Fibroblast of villous mesenchyme (primary cell): ENCODE data around the gene CRHBP. TPM values are rescaled to one million over a fixed set of nuclear protein-coding genes. Genes with fewer than 3 reads are reported as not detected.

ENCODE experiments used
- DNase-seq: peaks from one replicate; pipeline ENCODE4 v3.0.0-alpha.2; 2010; ENCODE audit warnings: low read depth
- H3K4me3 ChIP-seq: 2 replicates; pipeline ENCODE4 v1.5.1; 2011; ENCODE audit warnings: low read depth, mild to moderate bottlenecking, low read length
- total RNA-seq: library from RNA; depleted of rRNA; stranded (reverse); fragments of >200 nt; gene quantifications from 2 replicates; pipeline ENCODE4 v1.2.3, GENCODE V29; 2012
- TF ChIP-seq, protein P1 (sequence below): IDR thresholded peaks from 2 replicates; pipeline ENCODE4 v1.5.1; 2012; ENCODE audit warnings: low read depth, mild to moderate bottlenecking, low read length; ENCODE audit not compliant: insufficient read depth

CRHBP gene
- total RNA-seq, 1 donor, result not detected

DNA sequence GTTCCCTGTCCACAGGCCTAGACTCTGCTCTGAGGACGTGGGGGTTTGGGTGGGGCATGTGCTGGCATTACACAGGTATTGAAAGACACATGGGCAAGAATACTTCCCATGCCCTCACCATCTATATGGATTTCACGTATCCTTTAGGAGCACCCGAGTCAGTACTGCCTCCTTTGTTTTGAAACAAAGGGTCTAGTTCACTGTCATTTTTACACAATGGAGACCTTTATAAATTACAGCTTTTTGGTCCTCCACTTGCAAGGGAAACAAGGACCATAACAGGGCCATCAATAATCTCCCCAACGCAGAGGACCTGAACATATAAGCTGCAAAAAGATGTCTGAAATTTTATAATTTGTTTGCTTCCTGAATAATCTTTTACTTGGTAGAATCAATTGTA lies 24.9 kb upstream of the CRHBP start:
- TF ChIP-seq, protein P1, sequence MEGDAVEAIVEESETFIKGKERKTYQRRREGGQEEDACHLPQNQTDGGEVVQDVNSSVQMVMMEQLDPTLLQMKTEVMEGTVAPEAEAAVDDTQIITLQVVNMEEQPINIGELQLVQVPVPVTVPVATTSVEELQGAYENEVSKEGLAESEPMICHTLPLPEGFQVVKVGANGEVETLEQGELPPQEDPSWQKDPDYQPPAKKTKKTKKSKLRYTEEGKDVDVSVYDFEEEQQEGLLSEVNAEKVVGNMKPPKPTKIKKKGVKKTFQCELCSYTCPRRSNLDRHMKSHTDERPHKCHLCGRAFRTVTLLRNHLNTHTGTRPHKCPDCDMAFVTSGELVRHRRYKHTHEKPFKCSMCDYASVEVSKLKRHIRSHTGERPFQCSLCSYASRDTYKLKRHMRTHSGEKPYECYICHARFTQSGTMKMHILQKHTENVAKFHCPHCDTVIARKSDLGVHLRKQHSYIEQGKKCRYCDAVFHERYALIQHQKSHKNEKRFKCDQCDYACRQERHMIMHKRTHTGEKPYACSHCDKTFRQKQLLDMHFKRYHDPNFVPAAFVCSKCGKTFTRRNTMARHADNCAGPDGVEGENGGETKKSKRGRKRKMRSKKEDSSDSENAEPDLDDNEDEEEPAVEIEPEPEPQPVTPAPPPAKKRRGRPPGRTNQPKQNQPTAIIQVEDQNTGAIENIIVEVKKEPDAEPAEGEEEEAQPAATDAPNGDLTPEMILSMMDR, result no peak
- H3K4me3 ChIP-seq, result no peak overlapping the region
- DNase-seq, result no peak

DNA sequence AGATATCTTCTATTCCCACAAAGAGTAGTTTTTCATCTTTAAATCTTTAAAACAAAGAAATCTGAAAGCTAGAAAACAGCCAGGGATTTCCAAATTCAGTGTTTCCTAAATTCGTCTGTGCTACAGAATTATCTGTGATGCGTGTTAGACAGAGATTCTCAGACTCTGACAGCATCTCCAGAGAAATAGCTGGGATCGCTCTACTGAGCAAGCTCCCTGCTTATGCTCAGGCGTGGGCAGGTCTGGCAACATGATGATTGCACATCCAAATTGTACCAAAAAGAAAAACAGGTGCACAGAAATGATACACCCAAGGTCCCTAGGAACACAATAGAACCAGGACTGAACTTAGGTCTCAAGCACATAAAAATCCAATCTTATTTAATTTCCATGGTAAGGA lies 22.8 kb upstream of the CRHBP start:
- TF ChIP-seq, protein P1, result no peak
- no peak overlapping the region for H3K4me3 ChIP-seq
- DNase-seq, result no peak

DNA sequence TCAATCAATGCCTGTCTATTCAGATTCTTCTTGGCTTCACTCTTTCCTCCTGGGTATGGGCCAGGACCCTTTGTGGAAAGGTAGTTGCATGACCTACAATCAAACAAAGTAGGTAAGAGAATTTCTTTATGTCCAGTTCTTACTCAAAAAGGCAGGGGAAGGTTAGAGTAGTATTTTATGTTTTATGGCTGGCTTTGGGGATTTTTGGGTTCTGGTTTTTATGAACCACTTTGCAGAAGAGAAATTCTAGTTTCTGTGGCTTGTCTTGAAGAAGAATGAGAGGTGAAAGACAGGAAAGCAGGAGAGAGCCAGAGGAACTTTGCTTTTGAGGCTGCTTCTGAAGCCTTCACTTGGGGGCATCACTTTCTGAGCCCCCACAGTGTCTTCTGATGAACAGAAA lies 14.7 kb upstream of the CRHBP start:
- TF ChIP-seq, protein P1, result no peak
- H3K4me3 ChIP-seq, result no peak overlapping the region
- no peak for DNase-seq

DNA sequence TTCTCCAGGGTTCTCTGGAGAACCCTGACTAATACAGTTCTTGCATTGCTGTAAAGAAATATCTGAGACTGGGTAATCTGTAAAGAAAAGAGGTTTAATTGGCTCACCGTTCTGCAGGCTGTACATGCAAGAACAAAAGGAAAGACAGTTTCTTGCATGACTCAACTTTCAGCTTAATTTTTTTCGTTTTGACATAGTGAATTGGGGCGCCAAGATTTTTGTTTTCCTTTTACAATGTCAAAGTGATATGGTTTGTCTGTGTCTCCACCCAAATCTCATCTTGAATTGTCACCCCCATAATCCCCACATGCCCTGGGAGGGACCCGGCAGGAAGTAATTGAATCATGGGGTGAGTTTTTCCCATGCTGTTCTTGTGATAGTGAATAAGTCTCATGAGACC lies 11.8 kb upstream of the CRHBP start:
- DNase-seq, result no peak
- TF ChIP-seq, protein P1, result no peak
- no peak overlapping the region for H3K4me3 ChIP-seq

DNA sequence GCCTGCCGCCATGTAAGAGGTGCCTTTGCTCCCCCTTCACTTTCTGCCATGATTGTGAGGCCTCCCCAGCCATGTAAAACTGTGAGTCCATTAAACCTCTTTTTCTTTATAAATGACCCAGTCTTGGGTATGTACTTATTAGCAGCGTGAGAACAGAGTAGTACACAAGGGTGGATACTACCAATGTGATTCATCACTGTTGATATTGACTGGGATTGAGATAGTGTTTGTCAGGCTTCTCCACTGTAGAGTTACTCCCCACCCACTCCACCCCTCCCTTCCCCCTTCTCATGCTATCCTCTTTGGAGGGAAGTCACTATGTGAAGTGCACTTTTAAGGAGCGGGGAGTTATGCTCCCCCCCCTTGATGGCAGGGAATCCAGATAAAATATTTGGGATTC lies 11.4 kb upstream of the CRHBP start:
- TF ChIP-seq, protein P1, result no peak
- DNase-seq, result no peak

DNA sequence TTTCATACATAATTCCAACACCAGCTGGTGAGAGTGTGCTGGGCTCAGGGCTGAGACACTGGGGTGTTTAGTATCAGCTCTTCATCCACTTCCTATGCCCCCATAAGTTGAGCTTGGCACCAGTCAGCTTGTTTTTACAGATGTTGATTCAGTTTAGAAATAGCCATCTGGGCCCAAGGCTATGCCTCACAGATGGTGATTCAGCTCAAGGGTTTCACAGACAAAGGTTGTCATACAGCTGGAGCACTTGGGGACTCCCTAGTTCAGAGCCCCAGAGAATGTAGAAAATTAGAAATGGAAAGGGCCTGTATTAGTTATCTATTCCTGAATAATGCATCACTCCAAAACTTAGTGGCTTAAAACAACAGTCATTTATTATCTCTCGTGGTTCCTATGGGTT lies 10.3 kb upstream of the CRHBP start:
- no peak for DNase-seq
- TF ChIP-seq, protein P1, result no peak
- H3K4me3 ChIP-seq, result no peak overlapping the region

More for the DNA sequence above, 11.4 kb upstream of the CRHBP start:
- H3K4me3 ChIP-seq, result no peak overlapping the region

DNA sequence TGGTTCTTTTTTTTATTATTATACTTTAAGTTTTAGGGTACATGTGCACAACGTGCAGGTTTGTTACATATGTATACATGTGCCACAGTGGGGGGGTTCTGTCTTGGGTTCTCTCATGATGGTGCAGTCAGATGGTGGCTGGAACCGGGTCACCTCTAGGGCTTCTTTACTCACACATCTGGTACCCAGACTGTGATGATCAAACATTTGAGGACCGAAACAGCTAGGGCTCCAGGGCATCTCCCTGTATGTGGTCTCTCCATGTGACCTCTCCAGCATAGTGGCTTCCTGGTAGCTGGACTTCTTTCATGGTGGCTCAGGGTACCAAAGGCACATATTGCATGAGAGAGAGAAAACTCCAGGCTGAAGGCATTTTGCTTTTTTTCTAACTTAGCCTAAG lies 9.8 kb upstream of the CRHBP start:
- no peak for DNase-seq
- TF ChIP-seq, protein P1, result no peak
- no peak overlapping the region for H3K4me3 ChIP-seq
